Measurements from ENCODE around the gene GNAO1.

GRCh38 chr16:56206951-56207350 lies 15.7 kb downstream of the GNAO1 start:
- TF ChIP-seq, protein P1, sequence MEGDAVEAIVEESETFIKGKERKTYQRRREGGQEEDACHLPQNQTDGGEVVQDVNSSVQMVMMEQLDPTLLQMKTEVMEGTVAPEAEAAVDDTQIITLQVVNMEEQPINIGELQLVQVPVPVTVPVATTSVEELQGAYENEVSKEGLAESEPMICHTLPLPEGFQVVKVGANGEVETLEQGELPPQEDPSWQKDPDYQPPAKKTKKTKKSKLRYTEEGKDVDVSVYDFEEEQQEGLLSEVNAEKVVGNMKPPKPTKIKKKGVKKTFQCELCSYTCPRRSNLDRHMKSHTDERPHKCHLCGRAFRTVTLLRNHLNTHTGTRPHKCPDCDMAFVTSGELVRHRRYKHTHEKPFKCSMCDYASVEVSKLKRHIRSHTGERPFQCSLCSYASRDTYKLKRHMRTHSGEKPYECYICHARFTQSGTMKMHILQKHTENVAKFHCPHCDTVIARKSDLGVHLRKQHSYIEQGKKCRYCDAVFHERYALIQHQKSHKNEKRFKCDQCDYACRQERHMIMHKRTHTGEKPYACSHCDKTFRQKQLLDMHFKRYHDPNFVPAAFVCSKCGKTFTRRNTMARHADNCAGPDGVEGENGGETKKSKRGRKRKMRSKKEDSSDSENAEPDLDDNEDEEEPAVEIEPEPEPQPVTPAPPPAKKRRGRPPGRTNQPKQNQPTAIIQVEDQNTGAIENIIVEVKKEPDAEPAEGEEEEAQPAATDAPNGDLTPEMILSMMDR (IDR thresholded peaks at IDR 0.05): no peak
- no peak for TF ChIP-seq POLR2A (IDR thresholded peaks at IDR 0.05)
